GM12873 (cell line): ENCODE measurements around the gene ITGA3.

Experiments
- TF ChIP-seq, protein P1 (sequence below): IDR thresholded peaks from 2 replicates; pipeline ENCODE4 v1.5.1; 2012; ENCODE audit warnings: low read depth, mild to moderate bottlenecking, moderate library complexity, low read length, control low read depth; ENCODE audit not compliant: insufficient read depth; ENCODE audit errors: missing control alignments

Gene ITGA3

DNA sequence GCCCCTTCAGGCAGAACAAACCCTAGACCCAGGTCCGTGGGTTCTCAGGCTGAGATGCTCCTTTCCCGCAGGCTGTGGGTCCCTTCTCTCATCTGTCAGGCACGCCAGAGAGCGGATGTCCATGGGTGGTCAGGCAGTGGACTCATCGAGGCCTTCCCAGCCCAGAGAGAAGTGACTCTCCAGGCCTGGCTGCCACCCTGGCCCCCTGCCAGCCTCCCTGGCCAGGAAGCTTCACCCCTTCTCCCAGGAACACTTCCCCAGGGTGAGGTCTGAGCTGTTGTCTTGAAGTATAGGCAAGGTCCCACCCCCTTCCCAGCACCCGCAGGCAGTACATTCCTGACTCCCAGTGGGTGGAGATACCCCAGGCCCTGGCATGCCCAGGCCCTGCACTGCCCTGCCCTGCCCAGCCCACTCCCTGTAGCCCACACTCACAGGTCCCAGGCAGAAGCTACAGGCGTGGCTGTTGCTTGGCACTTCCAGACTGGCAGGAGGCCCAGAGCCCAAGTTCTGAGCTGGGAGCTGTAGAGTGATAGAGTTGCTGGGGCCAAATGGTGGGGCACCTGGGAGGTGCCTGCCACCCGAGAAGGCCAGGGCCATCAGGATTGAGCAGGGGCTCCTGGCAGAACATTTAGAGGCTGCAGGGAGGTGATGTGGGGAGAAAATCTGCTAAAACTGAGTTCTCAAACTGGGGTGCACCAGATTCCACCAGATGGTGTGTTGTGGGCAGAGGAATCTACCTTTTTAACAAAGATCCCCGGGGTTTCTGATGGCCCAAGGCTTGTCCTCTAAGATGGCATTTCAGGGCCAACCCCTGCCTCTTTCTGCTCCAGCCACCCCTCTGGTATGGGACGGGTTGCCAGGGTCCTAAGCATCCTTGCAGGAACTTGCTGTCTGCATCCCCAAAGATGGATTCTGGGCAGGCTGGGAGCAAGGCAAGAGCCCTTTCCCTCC, 6.7 kb downstream of the ITGA3 start:
- TF ChIP-seq, protein P1, sequence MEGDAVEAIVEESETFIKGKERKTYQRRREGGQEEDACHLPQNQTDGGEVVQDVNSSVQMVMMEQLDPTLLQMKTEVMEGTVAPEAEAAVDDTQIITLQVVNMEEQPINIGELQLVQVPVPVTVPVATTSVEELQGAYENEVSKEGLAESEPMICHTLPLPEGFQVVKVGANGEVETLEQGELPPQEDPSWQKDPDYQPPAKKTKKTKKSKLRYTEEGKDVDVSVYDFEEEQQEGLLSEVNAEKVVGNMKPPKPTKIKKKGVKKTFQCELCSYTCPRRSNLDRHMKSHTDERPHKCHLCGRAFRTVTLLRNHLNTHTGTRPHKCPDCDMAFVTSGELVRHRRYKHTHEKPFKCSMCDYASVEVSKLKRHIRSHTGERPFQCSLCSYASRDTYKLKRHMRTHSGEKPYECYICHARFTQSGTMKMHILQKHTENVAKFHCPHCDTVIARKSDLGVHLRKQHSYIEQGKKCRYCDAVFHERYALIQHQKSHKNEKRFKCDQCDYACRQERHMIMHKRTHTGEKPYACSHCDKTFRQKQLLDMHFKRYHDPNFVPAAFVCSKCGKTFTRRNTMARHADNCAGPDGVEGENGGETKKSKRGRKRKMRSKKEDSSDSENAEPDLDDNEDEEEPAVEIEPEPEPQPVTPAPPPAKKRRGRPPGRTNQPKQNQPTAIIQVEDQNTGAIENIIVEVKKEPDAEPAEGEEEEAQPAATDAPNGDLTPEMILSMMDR = no peak

DNA sequence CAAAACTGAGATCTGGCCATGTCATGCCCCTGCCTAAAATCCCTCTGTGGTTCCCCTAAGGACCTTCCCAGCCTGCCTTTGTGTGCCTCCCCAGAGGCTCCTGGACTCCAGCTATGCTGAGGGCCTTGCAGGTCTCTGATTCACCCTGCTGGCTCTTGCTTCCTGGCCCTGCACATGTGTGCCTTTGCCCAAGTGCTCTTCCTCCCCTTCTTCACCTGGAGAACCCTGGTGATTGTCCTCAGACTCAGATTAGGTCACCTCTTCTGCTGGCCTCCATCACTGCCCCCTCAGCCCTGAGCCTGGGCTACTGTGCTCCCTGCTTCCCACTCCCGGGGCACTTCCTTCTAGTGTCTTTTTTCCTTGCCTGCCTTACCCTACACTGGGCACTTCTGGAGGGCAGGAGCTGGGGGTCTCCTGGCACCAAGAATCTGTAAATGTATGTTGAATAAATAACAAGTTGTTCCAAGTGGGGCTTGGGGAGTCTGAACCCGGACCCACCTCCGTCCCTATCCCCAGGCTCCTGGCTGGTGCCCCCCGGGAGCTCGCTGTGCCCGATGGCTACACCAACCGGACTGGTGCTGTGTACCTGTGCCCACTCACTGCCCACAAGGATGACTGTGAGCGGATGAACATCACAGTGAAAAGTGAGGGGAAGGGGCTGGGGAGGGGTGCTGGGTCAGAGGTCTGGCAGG, 7.8 kb downstream of the ITGA3 start:
- TF ChIP-seq, protein P1 = no peak

DNA sequence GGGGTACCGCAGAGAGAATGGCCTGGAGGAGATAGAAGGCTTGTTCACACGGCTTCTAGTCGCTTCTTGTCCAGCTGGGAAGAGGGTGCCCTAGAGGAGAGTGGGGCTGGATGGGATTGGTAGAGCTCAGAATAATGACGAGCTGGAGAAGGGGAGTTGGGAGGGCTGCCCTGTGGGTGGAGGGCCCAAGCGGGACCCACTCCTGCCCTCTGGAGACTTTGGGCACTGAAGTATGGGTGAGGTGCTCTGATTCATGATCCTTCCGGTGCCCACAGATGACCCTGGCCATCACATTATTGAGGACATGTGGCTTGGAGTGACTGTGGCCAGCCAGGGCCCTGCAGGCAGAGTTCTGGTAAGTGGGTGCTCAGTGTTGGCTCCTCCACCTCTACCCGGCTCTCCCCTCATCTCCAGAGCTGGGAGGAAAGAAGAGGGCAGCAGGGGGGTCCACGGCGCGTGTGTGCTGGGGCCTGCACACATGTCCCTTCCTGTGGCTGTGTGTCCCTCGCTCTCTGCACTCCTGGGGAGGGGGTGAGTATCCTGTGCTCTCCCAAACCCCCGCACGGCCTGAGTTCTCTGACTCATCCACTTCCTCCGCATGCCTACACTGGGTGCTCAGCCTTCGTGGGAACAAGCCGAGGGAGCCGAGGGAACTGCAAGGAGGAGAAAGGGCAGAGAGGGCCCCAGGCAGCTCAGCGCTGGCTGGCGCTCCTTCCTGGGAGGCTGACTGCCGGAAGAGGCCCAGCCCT, 8.5 kb downstream of the ITGA3 start:
- TF ChIP-seq, protein P1 = no peak

DNA sequence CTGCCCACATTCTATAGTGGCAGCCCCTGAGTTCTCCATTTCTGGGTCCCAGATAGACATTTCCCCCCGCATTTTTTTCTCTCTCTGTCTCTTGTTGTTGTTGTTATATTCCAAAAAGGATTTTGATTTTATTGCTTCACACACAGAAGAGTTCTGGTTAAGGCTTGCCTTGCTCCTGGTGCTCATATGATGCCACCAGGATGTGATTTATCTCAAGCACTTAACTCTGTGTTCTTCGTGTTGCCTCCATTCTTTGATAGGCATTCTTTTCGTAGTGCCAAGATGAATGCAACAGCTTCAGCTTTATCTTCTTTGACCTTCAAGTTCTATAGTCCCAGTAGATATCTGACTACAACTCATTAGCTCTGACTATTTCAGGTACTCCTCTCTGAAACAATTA, 9.1 kb downstream of the ITGA3 start:
- TF ChIP-seq, protein P1 = no peak

DNA sequence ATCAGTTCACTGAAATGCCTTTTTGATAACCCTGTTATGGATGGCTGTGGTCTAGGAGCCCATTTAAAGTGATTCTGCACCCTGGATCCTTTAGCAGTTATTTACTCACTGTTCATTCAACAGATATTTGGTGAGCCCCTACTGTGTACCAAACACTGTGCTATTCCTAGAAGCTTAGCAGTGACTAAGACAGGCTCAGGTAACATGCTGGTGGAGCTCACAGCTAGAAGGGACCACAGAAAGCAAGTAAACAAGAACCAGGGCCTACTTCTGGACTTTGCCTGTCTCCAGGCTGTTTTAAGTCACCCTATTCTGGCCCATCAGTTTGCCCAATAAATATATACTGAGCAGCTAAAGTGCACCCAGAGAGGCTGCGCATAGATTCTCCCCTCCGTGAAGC, 11.1 kb downstream of the ITGA3 start:
- TF ChIP-seq, protein P1 = no peak

DNA sequence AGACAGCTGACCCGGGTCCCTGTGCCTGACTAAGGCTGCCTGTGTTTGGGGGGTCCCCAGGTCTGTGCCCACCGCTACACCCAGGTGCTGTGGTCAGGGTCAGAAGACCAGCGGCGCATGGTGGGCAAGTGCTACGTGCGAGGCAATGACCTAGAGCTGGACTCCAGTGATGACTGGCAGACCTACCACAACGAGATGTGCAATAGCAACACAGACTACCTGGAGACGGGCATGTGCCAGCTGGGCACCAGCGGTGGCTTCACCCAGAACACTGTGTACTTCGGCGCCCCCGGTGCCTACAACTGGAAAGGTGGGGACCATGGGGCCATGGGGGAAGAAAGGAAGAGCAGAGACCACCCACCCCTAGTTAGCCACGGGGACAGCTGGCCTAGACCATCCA, 12.1 kb downstream of the ITGA3 start:
- TF ChIP-seq, protein P1 = no peak

DNA sequence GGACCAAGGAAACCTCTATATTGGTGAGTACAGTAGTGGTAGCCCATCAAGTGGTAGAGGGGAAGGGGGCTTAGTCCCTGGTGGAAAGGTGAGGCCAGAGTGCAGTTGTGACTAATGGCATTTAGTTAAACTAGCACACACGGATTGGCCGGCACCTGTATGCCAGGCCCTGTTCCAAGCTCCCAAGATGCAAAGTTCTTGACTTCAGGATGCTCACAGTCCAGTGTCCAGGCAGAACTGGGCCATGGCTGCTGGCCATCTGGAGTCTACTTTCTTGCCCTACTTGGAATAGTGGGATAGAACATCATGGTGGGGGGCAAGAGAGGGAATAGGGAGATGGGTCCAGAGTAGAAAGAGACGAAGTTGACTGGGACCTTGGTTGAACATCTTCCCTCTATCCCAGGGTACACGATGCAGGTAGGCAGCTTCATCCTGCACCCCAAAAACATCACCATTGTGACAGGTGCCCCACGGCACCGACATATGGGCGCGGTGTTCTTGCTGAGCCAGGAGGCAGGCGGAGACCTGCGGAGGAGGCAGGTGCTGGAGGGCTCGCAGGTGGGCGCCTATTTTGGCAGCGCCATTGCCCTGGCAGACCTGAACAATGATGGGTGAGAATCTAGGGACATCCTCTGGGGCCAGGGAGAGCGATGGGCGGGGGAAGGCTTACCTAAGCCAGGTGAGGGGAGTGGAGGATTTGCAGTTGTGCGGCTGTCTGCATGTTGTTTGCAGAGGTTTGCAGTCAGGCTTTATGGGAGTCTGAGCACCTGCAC, 15.2 kb downstream of the ITGA3 start:
- TF ChIP-seq, protein P1 = no peak
